HFF-Myc (cell line): ENCODE results near the gene TOR1B.

ENCODE experiments used
- DNase-seq: peaks from one replicate; pipeline ENCODE4 v3.0.0-alpha.2; 2011; ENCODE audit warnings: low read depth; ENCODE audit errors: extremely low read depth
- H3K4me3 ChIP-seq: replicated peaks from 2 replicates; pipeline ENCODE4 v1.5.1; 2011; ENCODE audit warnings: low read depth, mild to moderate bottlenecking, control low read depth, low read length
- TF ChIP-seq, protein P1 (sequence below): IDR thresholded peaks from 2 replicates; pipeline ENCODE4 v1.5.1; 2012; ENCODE audit warnings: mild to moderate bottlenecking, low read depth, low read length, control low read depth; ENCODE audit errors: missing control alignments

TOR1B gene

DNA sequence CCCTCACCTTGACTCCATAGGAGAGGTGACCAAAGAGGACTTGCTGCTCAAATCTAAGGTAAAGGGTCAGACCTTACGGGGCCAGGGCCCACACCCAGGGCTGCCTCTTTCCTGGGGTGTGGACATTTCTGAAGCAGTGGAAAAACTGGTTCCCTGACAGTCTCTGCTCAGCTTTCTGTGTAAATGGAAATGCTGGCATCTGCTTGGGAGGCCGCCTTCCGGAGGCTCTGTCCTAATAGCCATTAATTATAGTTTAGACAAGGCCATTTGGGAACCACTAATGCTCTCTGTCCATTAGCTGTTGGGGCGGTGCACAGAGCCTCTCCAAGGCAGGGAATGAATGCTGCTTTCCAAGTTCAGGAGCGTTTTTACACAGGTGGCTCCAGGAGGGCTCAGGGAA lies 49.6 kb downstream of the TOR1B start:
- TF ChIP-seq, protein P1, sequence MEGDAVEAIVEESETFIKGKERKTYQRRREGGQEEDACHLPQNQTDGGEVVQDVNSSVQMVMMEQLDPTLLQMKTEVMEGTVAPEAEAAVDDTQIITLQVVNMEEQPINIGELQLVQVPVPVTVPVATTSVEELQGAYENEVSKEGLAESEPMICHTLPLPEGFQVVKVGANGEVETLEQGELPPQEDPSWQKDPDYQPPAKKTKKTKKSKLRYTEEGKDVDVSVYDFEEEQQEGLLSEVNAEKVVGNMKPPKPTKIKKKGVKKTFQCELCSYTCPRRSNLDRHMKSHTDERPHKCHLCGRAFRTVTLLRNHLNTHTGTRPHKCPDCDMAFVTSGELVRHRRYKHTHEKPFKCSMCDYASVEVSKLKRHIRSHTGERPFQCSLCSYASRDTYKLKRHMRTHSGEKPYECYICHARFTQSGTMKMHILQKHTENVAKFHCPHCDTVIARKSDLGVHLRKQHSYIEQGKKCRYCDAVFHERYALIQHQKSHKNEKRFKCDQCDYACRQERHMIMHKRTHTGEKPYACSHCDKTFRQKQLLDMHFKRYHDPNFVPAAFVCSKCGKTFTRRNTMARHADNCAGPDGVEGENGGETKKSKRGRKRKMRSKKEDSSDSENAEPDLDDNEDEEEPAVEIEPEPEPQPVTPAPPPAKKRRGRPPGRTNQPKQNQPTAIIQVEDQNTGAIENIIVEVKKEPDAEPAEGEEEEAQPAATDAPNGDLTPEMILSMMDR = no peak
- no peak for DNase-seq
- no peak overlapping the region for H3K4me3 ChIP-seq

DNA sequence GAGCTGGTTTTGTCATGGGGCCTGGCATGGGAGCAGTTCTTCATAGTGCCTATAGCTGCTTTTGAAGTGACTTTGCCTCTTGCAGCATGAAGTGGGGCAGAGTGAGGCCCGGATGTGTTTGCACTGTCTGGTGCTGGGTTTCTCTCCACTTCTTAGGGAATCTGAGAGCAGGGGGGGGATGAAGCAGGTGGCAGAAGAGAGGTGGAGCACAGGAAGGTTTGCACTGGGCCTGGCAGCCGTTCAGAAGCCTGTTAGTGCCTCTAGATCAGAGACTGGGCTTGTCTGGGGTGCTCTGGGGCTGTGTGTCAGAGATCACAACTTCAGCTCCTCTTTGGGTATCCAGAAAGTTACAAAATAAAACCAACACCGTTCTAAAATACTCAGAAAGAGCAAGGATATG lies 50.6 kb downstream of the TOR1B start:
- no peak overlapping the region for H3K4me3 ChIP-seq
- no peak for DNase-seq
- TF ChIP-seq, protein P1 = no peak

DNA sequence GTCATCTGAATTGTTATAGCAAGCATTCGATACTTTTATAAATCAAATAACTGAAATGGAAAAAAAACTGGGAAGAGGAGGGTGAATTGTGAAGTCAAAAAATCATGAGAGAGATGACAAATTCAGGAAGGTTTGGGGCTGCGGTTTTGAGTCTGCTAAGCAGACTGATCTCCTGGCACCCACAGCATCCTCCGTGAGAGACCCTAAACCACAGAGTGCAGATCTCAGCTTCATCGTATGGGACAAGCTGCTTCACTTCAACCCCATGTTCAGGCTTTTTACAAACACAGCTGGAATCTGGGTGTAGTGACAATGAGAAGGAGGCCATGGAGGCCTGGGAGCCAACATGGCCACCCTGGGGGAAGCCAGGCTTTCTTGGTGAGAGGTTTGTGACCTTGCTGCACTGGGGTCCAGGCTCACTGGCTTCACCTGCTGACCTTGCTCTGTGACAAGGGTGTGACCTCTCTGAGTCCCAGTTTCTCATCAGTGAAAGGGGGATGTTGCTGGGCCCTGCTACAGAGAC lies 51.7 kb downstream of the TOR1B start:
- TF ChIP-seq, protein P1 = no peak
- no peak overlapping the region for H3K4me3 ChIP-seq
- no peak for DNase-seq

DNA sequence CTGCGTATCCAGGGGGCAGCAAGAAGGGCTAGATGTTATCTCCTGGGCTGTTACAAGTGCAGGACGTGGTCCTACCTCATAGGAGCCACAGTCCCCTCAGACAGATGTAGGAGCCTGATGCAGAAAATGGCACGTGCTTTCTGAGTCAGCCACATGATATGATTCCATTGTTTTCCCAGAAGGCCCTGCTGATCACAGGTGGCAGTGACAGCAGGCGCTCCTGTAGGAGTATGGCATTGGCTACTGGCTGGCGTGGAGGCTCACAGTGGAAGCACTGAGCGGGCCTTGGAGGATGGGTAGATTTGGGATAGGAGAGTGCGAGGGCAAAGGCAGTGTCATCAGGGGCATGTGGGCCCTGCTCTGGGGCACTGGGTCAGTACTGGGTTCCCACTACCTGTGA lies 54.2 kb downstream of the TOR1B start:
- no peak for DNase-seq
- no peak overlapping the region for H3K4me3 ChIP-seq
- TF ChIP-seq, protein P1 = no peak

DNA sequence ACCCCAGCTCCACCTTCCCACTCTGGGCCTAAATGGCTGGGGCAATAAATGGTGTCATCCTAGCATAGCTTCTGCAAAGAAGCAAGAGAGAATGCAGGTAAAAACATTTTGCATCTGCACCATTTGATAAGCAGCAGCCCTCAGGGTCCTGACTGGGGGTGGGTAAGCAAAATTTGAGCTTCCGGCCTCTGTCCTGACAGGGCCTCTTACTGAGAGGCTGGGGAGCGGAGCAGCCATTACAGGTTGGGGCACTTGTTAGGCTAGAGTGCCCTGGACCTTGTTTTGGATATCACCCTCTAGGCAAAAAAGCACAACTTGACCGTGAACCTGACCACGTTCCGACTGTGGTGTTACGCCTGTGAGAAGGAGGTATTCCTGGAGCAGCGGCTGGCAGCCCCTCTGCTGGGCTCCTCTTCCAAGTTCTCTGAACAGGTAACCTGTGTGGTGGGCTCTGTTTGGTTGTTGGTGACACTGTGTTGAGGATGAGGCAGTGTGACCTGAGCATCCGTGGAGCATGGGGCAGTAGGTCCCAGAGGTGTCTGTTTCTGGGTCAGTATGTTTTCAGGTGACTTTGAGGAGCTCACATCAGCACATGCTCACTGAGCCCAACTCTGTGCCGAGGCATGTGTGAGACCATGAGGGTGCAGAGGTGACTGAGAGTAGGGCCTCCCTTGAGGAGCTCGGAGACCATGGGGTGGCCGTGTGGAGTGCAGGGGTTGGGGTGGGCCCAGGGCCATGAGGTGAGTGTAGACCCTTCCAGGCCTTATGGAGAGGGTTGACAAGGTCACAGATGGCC lies 55.4 kb downstream of the TOR1B start:
- TF ChIP-seq, protein P1 = no peak
- H3K4me3 ChIP-seq = no peak overlapping the region
- no peak for DNase-seq
